Superior temporal gyrus (tissue), 1 donor: ENCODE data around the gene CDKN2AIP.
"Not testable (repeated sequence)": the region's sequence is repeated elsewhere in the genome, so short reads cannot be mapped to it uniquely, and the experiment has no call there.

ENCODE experiments used
- DNase-seq: peaks from one replicate; pipeline ENCODE4 v3.0.0-alpha.2; 2016; ENCODE audit errors: extremely low spot score

Gene CDKN2AIP

DNA sequence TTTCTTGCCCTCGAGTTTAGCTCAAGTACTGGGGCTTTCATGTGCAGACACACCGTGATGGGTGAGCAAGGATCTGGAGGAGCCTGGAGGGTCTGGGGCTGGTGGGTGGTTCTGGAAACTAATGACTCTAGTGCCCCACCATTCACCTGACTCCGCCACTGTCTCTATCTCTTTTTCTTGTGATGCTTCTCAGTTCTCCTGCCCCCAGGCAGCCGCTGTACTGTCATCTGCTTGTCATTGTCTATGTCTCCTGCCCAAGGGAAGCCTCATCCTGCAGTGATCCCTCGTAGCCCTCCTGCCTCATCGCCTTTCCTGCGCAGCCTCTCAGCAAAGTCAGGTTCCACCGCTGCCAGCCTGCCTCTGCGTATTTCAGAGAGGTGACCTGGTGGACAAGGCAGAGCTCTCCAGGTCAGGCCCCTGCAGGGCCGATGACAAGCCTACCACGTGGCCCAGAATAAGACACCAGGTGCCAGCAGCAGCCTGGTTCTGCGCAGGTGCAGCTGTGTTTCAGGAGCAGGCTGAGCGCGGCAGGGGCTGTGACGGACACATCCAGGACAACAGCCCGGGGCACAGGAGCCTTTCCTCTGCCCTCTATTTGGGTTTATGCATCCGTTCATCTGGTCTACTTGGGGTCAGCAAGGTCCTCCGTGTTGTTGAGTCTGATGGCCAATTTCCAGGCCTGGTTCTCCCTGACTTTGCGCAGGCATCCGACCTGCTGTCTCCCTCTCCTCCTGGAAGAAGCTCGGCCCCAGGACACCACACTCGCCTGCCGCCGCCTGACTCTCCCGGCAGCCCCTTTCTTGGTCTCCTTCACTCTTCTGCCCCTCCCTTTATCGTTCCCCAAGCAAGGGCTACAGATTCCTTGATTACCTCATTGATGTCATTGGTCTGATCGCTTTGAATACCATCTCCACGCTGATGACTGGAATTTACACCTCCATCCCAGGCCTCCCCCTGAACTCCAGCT lies 30.9 kb upstream of the CDKN2AIP start:
- DNase-seq, result no peak

DNA sequence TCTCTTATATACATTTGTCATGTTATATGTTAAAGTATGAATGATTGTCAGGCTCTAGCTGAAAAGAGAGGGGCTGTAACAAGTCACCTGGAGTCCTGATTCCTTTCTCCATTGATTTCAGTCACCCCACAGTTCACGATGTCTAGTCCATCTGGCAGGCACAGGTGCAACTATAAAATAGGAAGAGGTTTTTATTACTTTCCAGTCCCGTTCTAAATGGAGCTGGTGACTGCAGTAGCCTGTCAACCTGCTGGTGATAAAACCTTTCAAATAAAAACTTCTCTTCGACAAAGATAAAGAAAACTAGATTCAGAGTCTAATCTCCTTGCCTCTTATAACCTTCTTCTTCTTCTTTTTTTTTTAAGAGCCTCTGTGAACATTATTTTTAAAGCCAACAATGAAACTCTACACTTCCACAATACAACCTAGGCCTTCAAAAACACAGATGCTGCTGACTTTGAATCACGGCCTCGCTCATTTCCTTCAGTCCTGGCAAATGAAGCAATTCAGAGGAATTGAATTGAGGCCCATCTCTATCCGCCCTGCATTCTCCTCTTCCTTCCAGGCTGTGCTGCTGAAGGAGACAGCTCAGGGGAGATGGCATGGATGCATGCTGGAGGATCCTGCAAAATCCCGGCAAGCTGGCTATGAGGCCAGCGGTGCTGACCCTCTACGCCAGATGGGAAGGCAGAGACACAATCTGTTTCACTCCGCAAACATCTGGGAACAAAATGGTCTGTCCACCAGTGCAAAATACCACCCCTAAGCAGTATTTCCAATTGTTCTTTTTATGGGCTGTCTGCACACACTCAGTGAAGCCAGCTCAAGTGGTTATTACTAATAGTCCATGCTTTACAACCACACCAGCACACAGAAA lies 27.3 kb upstream of the CDKN2AIP start:
- no peak for DNase-seq

DNA sequence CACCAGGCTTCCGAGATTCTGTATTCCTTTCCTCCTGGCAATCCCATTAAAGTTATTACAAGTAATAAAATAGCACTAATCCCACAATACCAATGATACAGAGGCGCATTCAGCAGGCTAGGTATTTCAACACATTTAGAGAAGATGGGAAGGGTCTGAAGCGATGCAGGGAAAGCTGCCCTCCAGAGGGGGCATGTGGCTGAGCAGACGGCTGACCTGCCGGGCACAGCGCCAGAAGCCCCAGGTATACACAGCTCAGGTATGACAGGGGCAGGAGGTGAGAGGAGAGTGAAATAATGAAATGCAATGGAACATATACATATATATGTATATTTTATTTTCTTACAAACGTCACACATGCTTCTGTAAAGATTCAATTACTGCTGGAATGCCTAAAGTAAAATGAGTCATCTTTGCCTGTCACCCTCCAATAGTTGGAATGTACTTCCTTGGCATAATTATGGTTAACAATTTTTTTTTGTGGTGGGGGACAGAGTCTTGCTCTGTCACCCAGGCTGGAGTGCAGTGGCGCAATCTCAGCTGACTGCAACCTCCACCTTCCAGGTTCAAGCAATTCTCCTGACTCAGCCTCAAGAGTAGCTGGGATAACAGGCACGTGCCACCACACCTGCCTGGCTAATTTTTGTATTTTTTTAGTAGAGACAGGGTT lies 21.3 kb upstream of the CDKN2AIP start:
- DNase-seq, result no peak

DNA sequence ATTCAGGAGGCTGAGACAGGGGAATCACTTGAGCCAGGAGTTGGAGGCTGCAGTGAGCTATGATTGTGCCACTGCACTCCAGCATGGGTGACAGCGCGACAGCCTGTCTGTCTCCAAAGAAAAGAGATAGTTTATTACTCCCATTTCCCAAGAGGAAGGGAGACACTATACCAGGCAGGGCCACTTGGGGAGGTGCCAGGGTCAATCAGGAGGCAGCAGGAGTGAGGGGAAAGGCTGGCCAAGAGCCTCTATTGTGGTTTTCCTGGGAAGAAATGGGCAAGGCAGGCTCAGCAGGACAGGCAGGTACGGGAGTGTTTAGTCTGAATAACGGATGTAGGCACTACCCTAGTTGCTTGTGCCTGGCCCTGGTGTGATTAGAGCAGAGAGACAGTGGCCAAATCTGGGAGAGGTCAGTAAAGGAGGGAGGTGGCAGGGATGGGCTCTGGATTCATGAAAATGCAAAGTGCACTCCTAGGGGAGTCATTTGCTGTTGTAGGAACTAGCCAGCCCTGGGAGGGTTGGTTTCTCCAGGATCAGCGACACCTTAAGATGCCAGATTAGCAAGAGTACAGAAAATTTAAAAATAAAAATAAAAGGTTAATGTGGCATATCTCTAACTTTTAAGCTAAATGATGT lies 20.2 kb upstream of the CDKN2AIP start:
- DNase-seq, result no peak

DNA sequence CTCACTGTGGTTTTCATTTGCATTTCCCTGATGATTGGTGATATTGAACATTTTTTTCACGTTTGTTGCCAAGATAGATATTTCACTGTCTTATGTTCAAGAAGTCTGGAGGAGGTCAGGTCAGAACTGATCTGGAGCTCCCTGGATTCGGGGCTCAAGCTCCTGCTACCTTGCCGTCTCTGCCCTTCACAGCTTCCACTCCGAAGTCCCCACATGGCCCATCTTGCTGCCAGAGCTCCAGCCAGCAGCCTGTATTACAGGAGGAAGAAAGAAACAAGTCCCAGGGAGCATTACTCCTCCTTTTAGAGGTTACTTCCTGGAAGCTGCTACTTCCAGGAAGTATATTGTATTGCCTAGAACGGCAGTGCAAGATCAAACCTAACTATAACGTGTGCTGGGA lies 17.9 kb upstream of the CDKN2AIP start:
- no peak for DNase-seq

DNA sequence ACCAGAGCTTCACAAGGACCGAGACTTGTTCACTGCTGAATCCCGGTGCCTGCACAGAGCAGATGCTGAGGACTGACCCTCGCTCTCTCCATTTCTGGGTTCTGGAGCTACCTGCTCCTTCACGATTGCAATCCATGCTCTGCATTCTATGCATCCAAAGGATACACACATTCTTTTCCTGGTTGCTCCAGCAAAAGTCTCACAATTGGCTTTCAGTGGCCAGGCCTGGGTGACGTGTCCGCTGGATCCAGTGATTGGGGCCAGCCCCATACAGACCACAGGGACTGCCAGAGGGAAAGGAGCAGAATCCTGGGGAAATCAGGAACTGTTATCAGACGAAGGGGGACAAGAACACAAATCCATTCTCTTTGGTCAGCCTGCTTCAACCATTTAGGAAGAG lies 14.9 kb upstream of the CDKN2AIP start:
- no peak for DNase-seq

DNA sequence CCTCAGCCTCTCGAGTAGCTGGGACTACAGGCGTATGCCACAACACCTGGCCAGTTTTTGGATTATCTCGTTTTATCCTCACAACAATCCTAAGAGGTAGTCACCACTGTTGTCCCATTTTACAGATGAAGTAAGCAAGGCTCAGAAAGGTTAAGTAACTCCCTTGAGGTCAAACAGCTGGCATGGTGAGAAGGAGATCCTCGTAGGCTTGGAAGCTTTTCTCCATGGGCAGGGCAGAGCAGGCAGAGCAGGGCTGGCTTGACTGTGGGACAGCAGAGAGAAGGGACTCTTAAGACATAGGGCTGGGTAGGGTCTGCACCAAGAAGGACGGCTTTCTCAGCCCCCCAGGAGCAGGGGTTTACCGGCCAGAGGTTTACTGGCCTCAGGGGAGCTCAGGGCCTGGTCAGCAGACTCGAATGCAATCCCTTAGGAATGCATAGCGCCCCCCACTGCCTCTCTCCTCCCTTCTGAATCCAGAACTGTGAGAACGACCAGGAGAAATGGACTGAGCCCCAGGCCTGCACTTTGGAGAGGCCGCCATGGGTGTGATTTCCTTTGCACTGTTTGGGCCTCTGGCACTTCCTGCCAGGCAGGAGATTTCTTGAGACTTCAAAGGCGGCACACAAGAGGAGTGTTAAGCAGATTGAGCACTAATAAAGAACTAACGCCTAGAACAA lies 14.0 kb upstream of the CDKN2AIP start:
- no peak for DNase-seq

DNA sequence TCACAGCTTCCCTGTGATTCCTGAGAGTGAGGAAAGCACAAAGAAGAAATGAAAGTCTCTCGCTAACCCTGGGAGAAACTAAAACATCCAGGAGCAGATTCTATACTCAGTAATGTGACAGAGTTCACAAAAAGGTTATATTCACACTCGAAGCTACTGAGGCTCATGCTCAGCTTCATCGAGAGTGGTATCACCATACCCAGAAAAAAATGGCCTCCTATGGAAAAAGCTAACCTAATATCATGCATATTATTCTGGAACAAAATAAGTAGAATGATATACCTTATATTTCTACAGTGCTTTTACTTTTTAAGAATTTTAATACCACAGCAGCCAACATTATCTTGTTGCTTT lies 13.5 kb upstream of the CDKN2AIP start:
- no peak for DNase-seq

DNA sequence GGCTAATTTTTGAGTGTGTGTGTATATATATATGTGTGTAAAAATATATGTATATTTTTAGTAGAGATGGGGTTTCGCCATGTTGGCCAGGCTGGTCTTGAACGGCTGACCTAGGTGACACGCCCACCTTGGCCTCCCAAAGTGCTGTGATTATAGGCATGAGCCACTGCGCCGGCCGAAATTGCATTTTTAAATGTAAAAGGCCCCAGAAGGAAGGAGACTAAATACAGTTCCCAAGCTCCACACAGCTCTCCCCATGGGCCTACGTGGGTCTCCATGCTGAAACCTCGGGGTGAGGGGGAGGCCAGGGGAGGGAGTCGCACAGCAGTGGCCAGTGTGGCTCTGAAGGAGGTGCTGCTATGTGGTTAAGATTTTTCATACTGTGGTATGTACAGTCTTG lies 12.8 kb upstream of the CDKN2AIP start:
- DNase-seq, result no peak

DNA sequence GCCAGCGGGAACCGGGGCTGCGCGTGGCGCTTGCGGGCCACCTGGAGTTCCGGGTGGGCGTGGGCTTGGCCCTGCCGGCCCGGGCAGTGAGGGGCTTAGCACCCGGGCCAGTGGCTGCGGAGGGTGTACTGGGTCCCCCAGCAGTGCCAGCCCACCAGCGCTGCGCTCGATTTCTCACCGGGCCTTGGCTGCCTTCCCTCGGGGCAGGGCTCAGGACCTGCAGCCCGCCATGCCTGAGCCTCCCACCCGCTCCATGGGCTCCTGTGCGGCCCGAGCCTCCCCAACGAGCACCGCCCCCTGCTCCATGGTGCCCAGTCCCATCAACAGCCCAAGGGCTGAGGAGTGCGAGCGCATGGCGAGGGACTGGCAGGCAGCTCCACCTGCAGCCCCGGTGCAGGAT lies 11.3 kb upstream of the CDKN2AIP start:
- DNase-seq, result not testable (repeated sequence)

DNA sequence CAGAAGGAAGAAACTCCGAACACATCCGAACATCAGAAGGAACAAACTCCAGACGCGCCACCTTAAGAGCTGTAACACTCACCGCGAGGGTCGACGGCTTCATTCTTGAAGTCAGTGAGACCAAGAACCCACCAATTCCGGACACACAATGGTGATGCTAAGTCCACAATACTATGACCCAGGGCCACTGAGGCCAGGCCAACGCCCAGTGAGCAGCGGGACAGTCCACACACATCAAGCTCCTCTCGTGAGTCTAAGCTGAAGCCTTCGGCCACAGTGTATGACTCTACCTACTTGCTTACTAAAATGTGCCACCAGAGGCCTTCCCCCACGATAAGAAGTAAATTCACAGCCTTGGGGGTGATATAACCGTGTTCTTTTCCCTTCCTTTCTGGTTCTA lies 10.2 kb upstream of the CDKN2AIP start:
- DNase-seq, result no peak

DNA sequence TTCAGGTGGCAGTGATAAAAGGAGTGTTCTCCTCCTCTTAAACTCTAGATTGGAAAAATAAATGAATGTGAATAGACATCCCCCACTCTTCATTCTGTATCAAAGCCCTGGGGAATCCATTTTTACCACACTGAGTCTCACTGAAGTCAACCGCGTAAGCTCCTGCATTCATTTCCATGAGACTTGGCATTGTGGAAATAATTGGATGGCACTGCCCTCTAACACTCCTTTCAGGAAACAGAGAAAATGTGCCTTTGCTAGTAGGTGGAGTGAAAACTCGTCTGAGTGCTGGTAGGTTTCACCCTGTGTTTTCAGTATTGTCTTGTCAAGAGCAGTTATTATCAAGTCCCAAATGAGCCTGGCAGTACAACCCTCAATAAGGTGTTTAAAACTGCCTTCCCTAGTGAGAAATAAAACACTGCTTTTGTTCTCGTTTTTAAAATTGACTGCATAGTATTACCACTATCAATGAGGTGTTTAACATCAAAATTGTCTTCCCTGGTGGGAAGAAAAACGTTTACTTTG lies 9.7 kb upstream of the CDKN2AIP start:
- no peak for DNase-seq

DNA sequence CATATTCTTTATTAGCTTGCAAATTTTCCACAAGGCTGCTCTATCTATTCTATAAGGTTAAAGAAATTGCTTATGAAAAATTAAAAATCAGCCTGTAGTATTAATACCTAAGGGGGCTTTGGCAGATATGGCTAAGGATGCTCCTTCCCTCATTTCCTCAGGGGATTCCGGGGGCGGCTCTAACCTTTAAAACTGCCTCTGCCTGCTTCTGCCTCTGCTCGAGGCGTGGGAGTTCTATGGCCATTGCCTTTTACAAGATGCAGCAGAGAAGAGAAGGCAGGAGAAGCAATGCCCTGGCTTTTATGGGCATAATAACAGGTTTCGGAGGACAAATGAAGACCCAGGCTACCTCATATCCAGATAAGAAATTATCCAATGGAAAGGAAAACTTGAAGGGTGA lies 8.6 kb upstream of the CDKN2AIP start:
- DNase-seq, result no peak

DNA sequence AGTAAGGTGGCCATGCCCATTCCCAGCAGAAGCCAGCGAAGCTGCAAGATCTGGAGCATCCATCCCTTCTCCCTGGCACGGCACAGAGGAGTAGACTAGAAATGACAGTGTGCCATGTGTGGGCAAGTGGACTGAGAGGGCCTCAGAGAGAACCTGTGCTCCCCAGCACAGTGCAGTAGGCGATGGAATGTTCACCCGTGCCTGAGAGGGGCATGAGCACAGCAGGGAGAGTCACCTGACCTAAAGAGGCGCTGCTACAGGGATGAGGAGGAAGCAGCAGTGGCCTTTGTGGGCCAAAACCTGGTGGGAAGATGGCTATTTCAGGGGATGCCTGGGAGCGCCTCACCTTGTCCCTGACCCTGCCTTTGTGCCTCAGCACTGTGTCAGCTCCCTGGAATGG lies 8.0 kb upstream of the CDKN2AIP start:
- DNase-seq, result no peak

DNA sequence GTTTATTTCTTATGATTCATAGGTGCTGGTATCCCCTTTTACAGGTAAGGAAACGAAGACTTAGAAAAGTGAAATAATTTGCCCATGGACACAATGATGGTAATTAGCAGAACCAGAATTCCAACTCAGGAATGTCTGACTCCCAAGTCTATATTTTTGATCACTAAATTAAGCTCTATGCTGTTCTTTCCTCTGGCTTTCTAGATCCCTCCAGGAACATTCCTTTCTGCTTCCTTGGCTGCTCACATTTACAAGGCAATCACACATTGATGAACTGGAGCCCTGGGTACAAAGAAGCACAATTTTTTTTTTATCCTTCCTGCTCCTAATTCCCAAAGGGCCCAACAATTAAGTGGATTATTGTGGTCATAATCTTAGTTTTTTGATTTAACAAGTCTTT lies 7.0 kb upstream of the CDKN2AIP start:
- no peak for DNase-seq

DNA sequence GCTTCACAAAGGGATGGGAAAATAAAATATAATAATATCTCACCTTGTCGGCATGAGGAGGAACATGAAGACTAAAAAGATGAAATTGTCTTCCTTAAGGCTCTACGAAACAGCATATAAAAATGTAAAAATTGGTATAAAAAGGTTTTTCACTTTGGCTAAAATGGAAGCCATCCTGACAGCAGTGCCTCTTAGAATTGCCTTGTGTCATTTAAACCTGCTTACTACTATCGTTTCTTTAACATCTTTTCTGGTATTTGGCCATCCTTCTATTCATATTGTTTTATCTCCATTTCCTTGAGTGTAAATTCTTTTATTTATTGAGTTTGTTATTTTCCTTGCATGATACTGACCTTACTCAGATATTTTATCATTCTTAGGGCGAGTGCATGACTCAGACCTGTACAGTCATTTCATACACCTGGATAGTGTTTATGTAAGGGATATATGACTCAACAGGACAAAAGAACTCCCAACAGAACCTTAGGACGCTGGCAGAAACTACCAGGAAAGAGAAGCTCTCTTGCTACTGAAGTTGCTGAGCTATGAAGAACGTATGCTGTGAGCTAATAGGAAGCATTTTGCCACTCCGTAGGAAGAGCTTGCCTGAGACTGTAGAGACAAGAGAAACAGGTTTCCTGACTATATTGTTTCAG lies 5.8 kb upstream of the CDKN2AIP start:
- no peak for DNase-seq

DNA sequence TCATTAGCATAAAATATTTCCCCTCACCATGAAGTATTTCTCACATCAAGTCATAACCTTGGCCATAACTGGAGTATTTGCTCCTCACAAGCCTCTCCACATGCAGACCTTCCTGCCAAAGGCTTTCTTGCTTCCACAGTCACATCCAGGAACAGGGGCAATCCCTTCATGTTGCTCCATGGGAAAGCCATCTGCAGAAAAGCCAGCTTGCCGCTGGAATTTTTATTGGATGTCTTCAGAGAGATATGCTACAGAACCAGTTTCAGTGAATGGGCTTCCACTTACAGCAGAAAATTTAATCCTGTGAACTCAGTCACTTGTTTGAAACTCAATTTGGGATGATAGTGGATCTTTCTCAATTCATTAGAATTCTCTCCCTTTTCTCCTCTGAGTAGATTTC lies 3.2 kb upstream of the CDKN2AIP start:
- DNase-seq, result no peak

DNA sequence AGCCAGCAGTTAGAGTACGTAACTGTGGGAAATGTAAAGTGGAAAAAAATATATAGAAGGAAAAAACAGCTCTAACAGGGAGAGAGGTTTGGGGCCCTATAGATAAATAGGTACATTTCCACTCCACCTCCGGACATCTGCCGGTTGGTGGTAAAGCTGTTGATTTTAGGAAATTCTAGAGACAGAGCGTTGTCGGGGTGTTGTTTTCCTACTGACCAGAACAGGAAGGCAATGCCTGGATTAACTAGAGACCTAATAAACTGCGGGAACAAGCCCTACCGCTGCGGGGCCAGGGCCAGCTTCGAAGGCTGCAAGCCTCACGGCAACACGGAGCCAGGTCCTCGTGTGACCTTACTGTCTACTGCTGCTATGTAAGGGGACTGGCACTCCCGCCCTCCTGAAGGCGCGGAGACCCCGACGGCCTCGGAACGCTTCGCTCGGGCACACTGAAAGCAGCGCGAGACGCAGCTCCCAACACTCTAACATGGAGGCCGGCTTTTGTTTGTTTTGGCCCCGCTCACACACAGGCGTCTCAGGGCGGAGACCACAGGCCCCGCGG lies 702 bp upstream of the CDKN2AIP start:
- peak; percentile 66 for DNase-seq

DNA sequence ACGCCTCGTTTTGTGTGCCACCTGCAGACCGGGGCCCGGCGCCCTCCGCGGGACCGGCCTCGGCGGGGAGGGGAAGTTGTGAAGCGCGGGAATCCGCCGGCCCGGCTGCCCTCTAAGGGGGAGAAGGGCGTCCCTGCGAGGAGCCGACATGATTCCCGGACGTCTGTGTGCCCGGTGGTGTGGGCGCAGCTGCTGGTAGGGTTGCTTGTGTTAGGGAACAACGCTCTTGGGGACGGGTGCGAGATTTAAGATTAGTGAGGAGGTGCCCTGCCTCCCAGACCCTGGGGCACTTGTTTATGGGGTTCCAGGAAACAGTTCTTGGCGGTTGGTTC lies 627 bp downstream of the CDKN2AIP start:
- no peak for DNase-seq

DNA sequence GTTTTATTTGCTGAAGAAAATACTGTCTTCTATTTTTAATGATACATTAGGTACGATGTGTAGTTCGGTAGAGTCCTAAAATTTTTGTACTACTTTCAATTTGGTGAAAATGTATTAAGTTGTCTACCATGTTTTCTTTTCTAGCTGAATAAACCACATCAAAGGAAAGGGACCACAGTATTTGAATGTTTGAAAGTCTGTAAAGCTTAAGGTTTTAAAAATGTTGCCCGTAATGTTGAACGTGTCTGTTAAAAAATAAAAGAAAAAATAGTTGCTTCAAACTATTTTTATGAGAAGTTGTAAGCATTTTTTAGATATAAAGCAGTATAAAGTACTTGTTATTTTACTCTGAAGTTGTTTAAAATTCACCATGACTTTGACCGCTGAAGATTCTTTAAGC lies 3.2 kb downstream of the CDKN2AIP start:
- no peak for DNase-seq
